ENCODE data around the gene PRM2. TPM values are rescaled to one million over a fixed set of nuclear protein-coding genes. Genes with fewer than 3 reads are reported as not detected.

The PRM2 gene
- total RNA-seq, 1 experiment from 2014 or later = not detected

DNA sequence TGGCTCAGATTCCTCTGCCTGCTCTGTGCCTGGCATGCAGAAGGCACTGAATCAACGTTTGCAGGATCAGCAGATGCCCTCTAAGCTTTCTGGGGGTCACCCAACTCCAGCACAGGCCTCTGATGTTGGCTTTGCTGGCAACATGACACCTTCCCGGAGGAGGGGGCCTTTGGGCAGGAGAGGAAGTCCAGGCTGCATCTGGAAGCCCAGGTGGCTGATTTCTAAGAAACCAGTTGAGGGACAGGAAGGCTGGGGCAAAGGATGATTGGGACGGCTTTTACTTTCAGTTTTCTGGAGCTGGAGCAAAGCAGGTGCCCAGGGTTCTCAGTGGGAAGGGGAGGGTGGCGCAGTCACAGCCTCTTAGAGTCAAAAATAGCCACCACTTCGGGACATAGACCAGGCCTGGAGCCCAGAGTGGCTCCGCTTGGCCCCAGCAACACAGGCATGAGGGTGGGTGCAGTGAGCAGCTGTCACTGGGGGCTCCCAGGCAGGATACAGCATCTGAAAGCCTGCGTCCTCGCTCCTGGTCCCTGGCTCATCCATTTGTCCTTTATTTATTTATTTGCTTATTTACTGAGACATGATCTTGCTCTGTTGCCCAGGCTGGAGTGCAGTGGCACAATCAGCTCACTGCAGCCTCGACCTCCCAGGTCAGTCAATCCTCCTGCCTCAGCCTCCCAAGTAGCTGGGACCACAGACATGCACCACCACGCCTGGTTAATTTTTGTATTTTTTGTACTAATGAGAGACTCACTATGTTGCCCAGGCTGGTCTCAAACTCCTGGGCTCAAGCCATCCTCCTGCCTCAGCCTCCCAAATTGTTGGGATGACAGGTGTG, 35.4 kb downstream of the PRM2 start:
- in situ Hi-C loops (cut with HindIII; ENCODE audit: low pct_unique_long_range_greater_than_20kb, low sequenced_read_pairs) = no loop called here
- no peak for DNase-seq (ENCODE audit: low read depth)

DNA sequence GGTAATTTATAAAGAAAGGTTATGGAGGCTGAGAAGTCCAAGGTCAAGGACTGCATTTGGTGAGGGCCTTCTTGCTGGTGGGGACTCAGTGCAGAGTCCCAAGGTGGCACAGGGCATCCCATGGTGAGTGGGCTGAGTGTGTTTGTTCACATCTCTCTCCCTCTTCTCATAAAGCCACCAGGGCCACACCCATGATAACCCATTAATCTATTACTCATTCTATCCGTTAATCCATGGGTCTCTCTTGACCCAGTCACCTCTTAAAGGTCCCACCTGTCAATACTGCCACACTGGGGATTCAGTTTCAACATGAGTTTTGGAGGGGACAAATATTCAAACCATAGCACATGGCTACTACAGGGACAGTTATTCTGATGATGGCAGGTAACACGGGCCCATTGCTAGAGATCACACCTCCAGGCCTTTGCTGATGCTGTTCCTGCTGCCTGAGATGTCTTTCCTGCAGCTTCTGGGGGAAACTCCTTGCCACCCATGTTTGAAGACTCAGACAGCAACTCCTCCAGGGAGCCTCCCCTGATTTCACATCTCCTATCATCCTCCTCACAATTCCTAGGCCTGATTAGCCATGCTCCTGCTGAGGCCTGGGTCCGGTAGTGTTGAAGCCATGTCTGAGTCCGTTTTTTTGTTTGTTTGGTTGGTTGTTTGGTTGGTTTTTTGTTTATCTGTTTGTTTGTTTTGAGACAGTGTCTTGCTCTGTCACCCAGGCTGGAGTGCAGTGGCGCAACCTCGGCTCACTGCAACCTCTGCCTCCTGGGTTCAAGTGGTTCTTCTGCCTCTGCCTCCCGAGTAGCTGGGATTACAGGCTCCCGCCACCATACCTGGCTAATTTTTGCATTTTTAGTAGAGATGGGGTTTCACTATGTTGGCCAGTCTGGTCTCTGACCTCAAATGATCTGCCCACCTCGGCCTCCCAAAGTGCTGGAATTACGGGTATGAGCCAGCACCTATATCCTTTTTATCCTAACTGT, 36.3 kb downstream of the PRM2 start:
- in situ Hi-C loops (cut with HindIII; ENCODE audit: low pct_unique_long_range_greater_than_20kb, low sequenced_read_pairs) = no loop called here
- DNase-seq (ENCODE audit: low read depth) = no peak

DNA sequence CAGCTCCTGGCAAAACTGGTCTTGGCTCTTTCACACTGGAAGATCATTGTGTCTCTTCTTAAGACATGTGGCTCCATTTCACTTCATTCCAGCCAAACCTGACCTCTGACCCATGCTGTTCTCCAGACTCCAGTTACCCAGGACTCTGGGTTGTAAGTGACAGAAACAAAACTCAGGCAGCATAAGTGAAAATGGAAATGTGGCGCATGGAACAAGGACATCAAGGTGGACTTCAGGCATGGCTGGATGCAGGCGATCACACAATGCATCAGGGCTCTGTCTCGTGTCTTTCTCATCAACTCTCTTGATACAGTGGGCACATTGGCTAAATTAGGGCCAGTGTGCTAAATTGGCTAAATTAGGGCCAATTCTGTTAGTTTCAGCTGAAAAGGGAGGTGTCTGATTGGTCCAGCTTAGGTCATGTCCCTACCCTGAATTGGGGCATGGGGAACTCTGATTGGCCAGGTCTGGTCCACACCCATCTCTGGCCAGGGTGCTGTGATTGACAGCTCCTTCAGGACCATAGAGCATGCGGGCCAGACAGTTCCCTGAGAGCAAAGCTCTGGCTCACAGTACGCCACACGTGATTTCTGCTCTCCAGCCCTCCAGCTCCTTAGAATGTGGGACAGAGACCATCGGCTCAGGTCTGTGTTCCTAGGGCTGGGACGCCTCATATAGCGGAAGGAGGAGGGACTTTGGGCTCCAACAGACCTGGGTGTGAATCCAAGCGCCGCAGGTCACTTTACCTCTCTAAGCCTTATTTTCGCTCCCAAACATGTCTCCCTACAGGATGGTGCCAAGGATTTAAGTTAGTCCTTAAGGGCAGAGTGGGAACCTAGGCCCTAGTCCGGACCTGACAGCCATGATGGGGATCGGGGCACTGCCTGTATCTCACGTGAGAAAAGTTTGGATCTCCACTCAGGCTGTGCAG, 37.7 kb downstream of the PRM2 start:
- DNase-seq (ENCODE audit: low read depth) = no peak
- in situ Hi-C loops (cut with HindIII; ENCODE audit: low pct_unique_long_range_greater_than_20kb, low sequenced_read_pairs) = no loop called here

DNA sequence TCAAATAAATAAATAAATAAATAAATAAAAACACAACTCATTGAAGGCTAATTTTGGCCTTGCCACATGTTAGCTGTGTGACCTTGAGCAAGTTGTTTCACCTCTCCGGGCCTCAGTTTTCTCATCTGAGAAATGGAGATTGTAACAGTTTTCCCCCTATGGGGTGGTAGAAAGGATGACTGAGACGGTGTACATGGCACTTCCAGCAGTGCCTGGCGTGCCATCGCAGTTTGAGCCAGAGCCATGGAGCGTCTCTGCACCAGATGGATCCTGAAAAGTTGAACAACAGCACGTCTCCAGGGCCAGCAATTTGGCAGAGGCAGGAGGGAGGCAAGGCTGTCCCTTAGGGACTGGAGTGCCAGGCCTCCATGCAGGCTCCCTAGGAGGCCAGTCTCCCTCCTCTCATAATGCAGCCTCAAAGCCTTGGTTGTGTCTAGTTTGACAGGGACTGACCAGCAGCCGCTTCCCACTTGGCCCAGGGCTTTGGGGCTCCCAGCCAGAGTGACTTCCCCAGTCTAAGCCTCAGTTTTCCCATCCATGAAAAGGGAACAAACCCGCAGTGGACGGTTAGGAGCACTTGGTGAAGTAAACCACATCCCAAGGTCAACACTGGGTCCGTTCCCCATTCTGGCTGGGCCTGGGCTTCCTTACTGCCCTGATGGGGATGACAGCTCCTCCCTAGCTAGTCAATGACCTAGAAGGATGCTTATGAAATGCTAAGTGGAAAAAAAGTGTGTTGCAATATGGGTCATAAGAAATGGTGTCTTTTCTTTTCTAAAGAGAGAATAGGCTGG, 39.6 kb downstream of the PRM2 start:
- in situ Hi-C loops (cut with HindIII; ENCODE audit: low pct_unique_long_range_greater_than_20kb, low sequenced_read_pairs) = no loop called here
- no peak for DNase-seq (ENCODE audit: low read depth)

DNA sequence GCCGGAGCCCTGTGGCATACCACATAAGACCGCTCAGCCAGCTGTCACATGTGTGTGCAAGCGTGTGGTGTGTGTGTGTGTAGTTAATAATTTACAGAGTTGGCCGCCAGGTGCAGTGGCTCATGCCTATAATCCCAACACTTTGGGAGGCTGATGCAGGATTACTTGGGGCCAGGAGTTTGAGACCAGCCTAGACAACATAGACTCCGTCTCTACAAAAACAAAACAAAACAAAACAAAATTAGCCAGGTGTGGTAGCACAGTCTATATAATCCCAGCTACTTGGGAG, 40.6 kb downstream of the PRM2 start:
- DNase-seq (ENCODE audit: low read depth) = no peak
- in situ Hi-C loops (cut with HindIII; ENCODE audit: low pct_unique_long_range_greater_than_20kb, low sequenced_read_pairs) = no loop called here

DNA sequence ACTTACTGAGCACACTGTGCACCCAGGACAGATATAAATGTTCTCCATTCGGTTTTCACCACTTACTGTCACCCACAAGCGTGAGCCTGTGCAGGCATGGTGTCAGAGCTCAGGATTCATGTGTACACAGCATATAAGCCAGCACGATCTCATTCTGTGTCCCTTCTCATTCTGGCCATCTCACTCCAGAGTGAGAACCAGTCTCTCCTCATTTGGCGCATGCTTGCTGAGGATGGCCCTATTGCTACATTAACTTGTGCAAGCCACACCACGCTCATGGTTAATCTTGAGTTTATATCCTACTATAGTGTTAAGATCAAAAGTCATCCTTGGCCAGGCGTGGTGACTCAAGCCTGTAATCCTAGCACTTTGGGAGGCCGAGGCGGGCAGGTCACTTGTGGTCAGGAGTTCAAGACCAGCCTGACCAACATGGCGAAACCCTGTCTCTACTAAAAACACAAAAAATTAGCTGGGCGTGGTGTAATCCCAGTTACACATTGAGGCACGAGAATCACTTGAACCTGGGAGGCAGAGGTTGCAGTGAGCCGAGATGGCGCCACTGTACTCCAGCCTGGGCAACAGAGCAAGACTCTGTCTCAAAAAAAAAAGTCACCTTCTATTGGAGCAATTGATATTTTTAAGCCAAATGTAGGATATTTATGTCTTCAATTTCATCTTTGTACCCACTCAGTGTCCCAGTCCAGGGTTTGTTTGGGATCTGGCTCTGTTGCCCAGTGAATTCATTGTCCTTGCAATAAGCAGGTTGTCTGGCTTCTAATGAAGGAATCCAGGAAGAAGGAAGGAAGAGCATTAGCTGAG, 41.2 kb downstream of the PRM2 start:
- in situ Hi-C loops (cut with HindIII; ENCODE audit: low pct_unique_long_range_greater_than_20kb, low sequenced_read_pairs) = no loop called here
- DNase-seq (ENCODE audit: low read depth) = no peak

DNA sequence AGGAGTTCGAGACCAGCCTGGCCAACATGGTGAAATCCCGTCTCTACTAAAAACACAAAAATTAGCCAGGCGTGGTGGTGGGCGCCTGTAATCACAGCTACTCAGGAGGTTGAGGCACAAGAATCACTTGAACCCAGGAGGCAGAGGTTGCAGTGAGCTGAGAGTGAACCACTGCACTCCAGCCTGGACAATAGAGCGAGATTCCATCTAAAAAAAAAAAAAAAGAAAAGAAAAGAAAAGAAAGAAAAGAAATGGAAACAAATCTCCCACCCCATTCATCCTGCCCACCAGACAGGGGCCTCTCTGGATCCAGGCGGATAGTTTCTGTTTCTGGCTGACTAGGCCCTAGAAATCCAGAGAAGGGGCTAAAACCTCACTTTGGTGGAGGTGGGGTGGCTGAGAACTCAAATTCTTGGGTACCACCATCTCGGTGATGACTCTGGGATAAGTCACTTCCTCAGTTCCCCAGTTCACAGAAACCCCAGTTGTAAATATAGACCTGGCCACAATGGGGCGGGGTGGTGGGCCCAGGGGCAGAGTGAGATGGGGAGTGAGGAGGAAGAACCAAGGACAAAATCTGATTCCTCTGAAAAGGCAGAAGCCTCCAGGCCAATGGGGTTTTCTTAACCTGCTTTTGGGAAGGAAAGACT, 42.4 kb downstream of the PRM2 start:
- in situ Hi-C loops (cut with HindIII; ENCODE audit: low pct_unique_long_range_greater_than_20kb, low sequenced_read_pairs) = no loop called here

DNA sequence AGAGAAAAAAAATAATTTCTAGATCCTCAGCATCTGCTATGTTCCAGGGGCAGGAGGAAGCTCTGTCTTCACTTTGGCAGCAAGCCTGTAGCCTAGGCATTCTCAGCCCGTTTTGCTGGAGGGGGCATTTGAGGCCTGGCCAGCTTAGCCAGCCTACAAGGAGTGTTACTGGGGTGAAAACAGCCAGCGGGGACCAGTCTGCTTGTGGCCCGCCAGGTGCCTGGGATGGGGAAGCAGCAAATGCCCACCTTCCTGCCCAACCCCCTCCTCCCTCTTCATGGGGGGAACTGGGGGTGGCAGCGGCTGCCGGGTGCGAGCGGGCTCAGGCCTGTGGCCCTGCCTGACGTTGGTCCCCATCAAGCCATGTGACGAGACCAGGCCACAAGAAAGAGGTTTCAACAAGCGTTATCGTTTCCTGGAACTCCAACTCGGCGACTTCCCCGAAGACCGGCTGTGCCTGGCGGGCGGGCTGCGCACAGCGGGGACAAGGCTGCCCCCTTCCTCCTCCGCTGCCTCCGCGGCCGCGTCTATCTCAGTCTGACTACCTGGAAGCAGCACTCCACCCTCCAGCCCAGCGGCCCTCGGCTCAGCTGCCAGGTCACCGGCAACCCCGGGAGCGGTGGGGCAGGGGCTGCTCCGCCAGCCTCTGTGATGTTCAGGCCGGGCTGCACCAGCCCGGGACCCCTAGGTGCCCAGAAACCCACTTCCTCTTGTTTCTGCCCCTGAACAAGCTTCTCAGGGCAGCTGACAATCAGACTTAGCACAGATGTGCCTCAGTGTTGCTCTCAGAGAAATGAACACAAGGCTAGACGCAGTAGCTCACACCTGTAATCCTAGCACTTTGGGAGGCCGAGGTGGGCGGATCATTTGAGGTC, 43.2 kb downstream of the PRM2 start:
- no peak for DNase-seq (ENCODE audit: low read depth)
- in situ Hi-C loops (cut with HindIII; ENCODE audit: low pct_unique_long_range_greater_than_20kb, low sequenced_read_pairs) = no loop called here

More for the DNA sequence above, 42.4 kb downstream of the PRM2 start:
- no peak for DNase-seq (ENCODE audit: low read depth)

DNA sequence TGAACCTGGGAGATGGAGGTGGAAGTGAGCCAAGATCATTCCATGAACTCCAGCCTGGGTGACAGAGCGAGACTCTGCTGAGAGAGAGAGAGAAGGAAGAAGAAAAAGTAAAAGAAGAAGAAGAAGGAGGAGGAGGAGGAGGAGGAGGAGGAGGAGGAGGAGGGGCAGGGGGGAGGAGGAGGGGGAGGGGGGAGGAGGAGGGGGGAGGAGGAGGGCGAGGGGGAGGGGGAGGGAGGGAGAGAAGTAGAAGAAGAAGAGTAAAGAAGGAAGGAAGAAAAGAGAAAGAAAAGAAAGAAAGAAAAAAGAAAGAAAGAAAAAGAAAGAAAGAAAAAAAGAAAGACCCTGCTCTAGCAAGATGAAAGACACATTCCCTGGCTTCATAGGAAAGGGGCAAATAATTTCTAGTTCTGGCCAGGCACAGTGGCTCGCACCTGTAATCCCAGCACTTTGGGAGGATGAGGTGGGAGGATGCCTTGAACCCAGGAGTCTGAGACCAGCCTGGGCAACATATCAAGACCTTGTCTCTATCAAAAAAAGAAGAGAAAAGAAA, 43.9 kb downstream of the PRM2 start:
- DNase-seq (ENCODE audit: low read depth) = no peak
- in situ Hi-C loops (cut with HindIII; ENCODE audit: low pct_unique_long_range_greater_than_20kb, low sequenced_read_pairs) = no loop called here

DNA sequence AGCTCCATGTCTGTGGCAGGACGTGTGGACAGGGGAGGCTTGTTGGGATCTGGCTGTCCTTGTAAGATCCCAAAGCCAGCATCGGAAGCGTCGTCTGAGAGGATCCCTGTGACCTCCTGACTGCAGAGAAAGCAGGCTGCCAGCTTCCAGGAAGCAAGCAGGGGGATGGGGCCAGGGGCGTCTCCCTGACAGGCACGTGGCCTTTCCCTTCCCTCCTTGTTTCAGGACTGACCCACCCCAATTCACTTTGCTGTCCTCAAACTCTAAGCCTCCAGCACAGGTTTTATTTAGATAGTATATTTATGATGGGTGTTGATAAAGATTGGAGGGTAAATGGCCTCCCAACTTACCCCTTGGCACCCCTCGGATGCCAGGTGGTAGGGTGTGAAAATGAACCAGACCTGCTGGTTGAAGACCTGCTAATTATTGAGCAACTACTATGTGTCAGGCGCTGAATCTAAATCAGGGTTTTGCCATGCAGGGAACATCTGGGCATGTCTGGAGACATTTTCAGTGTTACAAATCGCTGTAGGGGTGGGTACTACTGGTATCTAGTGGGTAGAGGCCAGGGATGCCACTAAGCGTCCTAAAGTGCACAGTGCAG, 44.8 kb downstream of the PRM2 start:
- no peak for DNase-seq (ENCODE audit: low read depth)
- in situ Hi-C loops (cut with HindIII; ENCODE audit: low pct_unique_long_range_greater_than_20kb, low sequenced_read_pairs) = no loop called here

DNA sequence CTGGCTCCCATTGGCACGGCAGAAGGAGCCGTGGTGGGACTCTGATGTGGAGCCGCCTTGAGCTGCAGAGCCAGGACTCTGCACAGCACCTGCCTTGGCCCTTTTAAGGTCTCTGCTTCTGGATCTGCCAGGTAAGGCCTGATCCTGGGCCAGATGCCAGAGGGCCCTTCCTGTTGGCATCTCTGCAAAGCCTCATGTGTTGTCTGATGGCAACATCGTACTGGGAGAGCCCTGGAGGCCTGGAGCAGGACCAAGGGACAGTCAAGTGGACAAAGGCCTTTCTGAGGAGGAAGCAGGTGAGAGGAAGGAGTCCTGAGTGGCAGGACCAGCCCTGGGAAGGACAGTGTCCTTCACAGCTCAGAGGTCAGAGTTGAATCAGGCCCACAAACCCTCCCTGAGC, 46.4 kb downstream of the PRM2 start:
- DNase-seq (ENCODE audit: low read depth) = no peak
- in situ Hi-C loops (cut with HindIII; ENCODE audit: low pct_unique_long_range_greater_than_20kb, low sequenced_read_pairs) = no loop called here

DNA sequence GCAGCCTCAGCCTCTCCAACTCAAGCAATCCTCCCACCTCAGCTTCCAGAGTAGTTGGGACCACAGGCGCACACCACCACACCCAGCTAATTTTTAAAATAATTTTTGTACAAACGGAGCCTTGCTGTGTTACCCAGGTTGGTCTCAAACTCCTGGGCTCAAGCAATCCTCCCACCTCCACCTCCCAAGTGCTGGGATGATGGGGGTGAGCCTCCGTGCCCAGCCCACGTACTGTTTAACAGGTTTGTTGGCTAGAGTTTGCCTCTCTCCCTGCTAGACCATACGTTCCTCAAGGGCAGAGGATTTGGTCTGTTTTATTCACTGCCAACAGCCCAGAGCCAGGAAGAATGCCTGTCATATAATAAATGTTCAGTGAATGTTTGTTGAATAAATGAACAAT, 46.8 kb downstream of the PRM2 start:
- no peak for DNase-seq (ENCODE audit: low read depth)
- in situ Hi-C loops (cut with HindIII; ENCODE audit: low pct_unique_long_range_greater_than_20kb, low sequenced_read_pairs) = no loop called here

DNA sequence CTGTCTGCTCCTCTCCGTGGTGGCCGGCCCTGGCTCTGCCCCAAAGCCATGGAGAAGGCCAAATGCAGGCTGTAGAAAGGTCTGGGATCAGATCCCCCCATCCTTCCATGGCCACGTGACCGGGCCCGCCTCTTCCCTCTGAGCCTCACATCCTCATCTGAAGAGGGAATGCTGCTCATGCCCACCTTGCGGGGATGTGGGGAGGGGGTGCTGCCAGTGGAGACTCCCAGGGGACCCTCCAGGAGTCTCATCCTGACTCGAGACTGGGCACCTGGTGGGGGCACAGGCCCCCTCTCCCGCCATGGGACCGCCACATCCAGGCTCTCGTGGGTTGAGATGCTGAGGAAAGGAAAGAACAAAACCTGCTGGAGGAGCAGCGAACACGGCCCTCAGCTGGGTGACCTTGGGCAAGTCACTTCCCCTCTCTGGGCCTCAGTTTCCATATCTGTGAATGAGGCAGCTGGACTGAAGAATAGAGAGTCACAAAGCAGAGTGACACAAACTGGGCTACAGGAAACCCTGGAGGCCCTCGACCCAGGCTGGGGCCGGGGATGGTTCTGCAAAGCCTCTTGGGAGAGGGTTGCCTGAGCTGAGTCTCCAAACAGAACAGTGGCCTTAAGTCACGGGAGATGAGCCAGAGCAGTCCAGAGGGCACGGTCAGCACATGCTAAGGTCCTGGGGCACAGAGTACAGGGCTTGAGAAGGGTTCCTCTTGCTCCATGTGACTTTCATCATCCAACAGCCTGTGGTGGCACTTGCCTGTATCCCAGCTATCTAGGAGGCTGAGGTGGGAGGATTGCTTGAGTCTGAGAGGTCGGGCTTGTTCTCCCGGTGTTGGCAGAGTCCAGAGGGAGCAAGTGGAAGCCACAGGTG, 50.4 kb downstream of the PRM2 start:
- in situ Hi-C loops (cut with HindIII; ENCODE audit: low pct_unique_long_range_greater_than_20kb, low sequenced_read_pairs) = no loop called here
- no peak for DNase-seq (ENCODE audit: low read depth)

Measured in Caki2 (cell line).